Hippocampal formation (tissue), 2 donors: ENCODE measurements around the gene FGF22.

ENCODE experiments used
- DNase-seq, 2 donors: peaks; one replicate each; lab custom pipeline; 2025; lab: John Stamatoyannopoulos, UW

Gene FGF22

GRCh38 chr19:679418-680286, 40.0 kb downstream of the FGF22 start:
- DNase-seq, result no peak

- peak; percentile 95 to 98 for DNase-seq
Measured at GRCh38 chr19:680287-681028, 40.8 kb downstream of the FGF22 start.

DNA sequence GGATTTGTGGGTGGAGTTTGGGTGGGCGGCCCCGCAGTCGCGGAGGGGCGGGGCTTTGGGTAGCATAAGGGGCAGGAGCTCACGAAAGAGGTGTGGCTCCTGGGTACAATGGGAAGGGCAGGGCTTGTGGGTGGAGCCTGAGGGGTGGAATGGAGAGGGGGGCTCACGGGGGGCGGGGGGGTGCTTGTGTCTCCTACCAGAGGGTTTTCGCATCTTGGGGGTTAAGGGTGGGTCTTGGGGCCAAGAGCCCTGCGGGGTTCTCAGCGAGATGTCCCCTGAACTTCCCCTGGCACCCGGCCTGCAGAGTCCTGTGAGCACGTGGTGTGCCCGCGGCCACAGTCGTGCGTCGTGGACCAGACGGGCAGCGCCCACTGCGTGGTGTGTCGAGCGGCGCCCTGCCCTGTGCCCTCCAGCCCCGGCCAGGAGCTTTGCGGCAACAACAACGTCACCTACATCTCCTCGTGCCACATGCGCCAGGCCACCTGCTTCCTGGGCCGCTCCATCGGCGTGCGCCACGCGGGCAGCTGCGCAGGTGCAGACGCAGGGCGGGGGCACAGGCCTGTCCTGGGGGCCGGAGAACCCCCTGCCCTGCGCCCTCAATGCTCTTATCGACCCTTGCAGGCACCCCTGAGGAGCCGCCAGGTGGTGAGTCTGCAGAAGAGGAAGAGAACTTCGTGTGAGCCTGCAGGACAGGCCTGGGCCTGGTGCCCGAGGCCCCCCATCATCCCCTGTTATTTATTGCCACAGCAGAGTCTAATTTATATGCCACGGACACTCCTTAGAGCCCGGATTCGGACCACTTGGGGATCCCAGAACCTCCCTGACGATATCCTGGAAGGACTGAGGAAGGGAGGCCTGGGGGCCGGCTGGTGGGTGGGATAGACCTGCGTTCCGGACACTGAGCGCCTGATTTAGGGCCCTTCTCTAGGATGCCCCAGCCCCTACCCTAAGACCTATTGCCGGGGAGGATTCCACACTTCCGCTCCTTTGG, 41.6 kb downstream of the FGF22 start:
- no peak for DNase-seq

DNA sequence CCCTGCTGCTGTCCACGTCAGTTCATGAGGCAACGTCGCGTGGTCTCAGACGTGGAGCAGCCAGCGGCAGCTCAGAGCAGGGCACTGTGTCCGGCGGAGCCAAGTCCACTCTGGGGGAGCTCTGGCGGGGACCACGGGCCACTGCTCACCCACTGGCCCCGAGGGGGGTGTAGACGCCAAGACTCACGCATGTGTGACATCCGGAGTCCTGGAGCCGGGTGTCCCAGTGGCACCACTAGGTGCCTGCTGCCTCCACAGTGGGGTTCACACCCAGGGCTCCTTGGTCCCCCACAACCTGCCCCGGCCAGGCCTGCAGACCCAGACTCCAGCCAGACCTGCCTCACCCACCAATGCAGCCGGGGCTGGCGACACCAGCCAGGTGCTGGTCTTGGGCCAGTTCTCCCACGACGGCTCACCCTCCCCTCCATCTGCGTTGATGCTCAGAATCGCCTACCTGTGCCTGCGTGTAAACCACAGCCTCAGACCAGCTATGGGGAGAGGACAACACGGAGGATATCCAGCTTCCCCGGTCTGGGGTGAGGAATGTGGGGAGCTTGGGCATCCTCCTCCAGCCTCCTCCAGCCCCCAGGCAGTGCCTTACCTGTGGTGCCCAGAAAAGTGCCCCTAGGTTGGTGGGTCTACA, 43.1 kb downstream of the FGF22 start:
- no peak for DNase-seq

- DNase-seq, result no peak
Measured at GRCh38 chr19:685454-685931, 45.8 kb downstream of the FGF22 start.

- DNase-seq, result no peak
Measured at GRCh38 chr19:686589-687297, 47.1 kb downstream of the FGF22 start.

DNA sequence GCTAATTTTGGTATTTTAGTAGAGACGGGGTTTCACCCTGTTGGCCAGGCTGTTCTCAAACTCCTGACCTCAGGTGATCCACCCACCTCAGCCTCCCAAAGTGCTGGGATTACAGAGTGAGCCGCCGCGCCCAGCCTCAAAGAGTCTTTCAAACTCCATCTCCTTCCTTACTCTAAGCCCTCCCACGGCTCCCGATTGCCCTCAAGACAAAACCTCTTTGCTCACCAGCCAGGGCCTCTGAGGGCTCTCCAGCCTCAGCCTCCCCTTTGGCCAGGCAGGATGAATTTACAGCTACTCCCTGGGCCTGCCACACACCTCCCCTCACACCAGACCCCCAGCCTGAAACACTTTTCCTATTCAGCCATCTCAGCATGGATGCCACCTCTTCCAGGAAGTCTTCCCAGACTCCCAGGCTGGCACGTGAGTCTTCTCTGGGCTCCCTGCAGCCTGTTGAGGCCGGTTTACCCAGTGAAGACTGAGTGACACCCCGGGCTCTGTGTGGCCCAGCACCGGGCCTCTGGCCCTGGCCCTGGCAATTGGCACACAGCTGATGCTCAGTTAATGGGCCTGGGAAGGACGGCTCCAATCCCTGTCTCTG, 48.0 kb downstream of the FGF22 start:
- no peak for DNase-seq

GRCh38 chr19:688214-688613, 48.5 kb downstream of the FGF22 start:
- DNase-seq, result no peak

DNA sequence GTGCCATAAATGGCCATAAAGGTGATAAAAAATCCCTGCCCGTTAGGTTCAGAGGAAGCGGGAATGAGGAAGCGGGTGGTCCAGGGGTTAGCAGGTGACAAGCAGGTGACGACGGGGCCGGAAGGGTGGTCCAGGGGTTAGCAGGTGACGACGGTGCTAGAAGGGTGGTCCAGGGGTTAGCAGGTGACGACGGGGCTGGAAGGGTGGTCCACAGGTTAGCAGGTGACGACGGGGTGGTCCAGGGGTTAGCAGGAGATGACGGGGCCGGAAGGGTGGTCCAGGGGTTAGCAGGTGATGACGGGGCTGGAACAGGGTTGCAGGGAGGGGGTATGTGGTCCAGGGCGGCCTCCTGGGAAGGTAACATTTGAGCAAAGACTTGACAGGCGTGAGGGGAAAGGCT, 49.3 kb downstream of the FGF22 start:
- no peak for DNase-seq

- no peak for DNase-seq
Measured at GRCh38 chr19:690203-690602, 50.5 kb downstream of the FGF22 start.
